SK-N-SH (cell line): Measurements from ENCODE around the gene GLIS1. TPM values are rescaled to one million over a fixed set of nuclear protein-coding genes. Genes with fewer than 3 reads are reported as not detected.

ENCODE experiments used
- CTCF ChIA-PET: fragments of 300-600, 350-600 bp; formaldehyde crosslinking; extraction: SDS; loops from one replicate; lab custom pipeline; 2021; lab: Yijun Ruan, JAX
- POLR2A ChIA-PET: fragments of 350-600 bp; sonication (Branson Sonifier 250); formaldehyde crosslinking; extraction: SDS; loops from one replicate; lab custom pipeline; 2020; ENCODE audit warnings: antibody characterized with exemption, inconsistent platforms; lab: Yijun Ruan, JAX
- DNase-seq: peaks from one replicate; pipeline ENCODE4 v3.0.0; 2012
- H2AFZ ChIP-seq: fragments of 200-600 bp; sonication (generic); 2 replicates; pipeline ENCODE4 v1.8.1; 2016; ENCODE audit warnings: antibody characterized with exemption, mild to moderate bottlenecking, low read depth
- H3F3A ChIP-seq: fragments of 200-600 bp; sonication (generic); replicated peaks from 2 replicates; pipeline ENCODE3; 2016; ENCODE audit warnings: antibody characterized with exemption, mild to moderate bottlenecking; ENCODE audit not compliant: insufficient read depth
- H3K27ac ChIP-seq, 2 experiments: fragments of 200-500 bp in 1 of 2; fragments of 200-600 bp in 1 of 2; sonication (Bioruptor generic) in 1 of 2; sonication (generic), shearing (Covaris generic) in 1 of 2; 2 replicates each; pipeline versions ENCODE4 v1.5.1 to v1.6.1; 2014 to 2016; ENCODE audit warnings: low read depth in 2 of 2, inconsistent platforms in 1 of 2, low read length in 1 of 2, mild to moderate bottlenecking in 1 of 2, mixed read lengths in 1 of 2
- H3K27me3 ChIP-seq: fragments of 200-600 bp; sonication (generic), shearing (Covaris generic); 2 replicates; pipeline ENCODE4 v1.6.1; 2016; ENCODE audit warnings: mixed run types; ENCODE audit not compliant: insufficient read depth
- H3K36me3 ChIP-seq, 2 experiments: fragments of 200-500 bp in 1 of 2; fragments of 200-600 bp in 1 of 2; sonication (Bioruptor generic) in 1 of 2; sonication (generic) in 1 of 2; replicated peaks in 1 of 2; 2 replicates each; pipeline versions ENCODE3 to v1.5.1; 2014 to 2016; ENCODE audit warnings: low read length in 1 of 2, mild to moderate bottlenecking in 1 of 2; ENCODE audit not compliant: insufficient read depth in 2 of 2, control insufficient read depth in 1 of 2
- H3K4me1 ChIP-seq, 2 experiments: fragments of 200-500 bp in 1 of 2; fragments of 200-600 bp in 1 of 2; sonication (Bioruptor generic) in 1 of 2; sonication (generic), shearing (Covaris generic) in 1 of 2; 2 replicates each; pipeline versions ENCODE4 v1.5.1 to v1.6.1; 2014 to 2016; ENCODE audit warnings: low read depth in 1 of 2, low read length in 1 of 2, mixed run types in 1 of 2; ENCODE audit not compliant: insufficient read depth in 2 of 2, control insufficient read depth in 1 of 2
- H3K4me2 ChIP-seq: fragments of 200-600 bp; sonication (generic), shearing (Covaris generic); 2 replicates; pipeline ENCODE4 v1.6.1; 2017; ENCODE audit warnings: mixed run types
- H3K4me3 ChIP-seq, 2 experiments: fragments of 200-500 bp in 1 of 2; fragments of 200-600 bp in 1 of 2; sonication (Bioruptor generic) in 1 of 2; sonication (generic), shearing (Covaris generic) in 1 of 2; 2 replicates each; pipeline versions ENCODE4 v1.5.1 to v1.8.1; 2014 to 2016; ENCODE audit warnings: low read depth in 2 of 2, inconsistent platforms in 1 of 2, low read length in 1 of 2, mild to moderate bottlenecking in 1 of 2, mixed read lengths in 1 of 2, moderate library complexity in 1 of 2
- H3K79me2 ChIP-seq: fragments of 200-600 bp; sonication (generic); 2 replicates; pipeline ENCODE4 v1.8.1; 2017; ENCODE audit warnings: mild to moderate bottlenecking; ENCODE audit not compliant: insufficient read depth
- H3K9ac ChIP-seq: fragments of 200-600 bp; sonication (generic); 2 replicates; pipeline ENCODE4 v1.6.1; 2017; ENCODE audit warnings: mixed run types
- H3K9me2 ChIP-seq: fragments of 200-600 bp; sonication (generic); 2 replicates; pipeline ENCODE4 v1.6.1; 2017; ENCODE audit warnings: mixed run types
- H3K9me3 ChIP-seq: fragments of 200-600 bp; sonication (generic); 2 replicates; pipeline ENCODE4 v1.6.1; 2017; ENCODE audit warnings: mixed run types, mild to moderate bottlenecking, moderate library complexity
- H4K20me1 ChIP-seq: fragments of 200-600 bp; sonication (generic); 2 replicates; pipeline ENCODE4 v1.6.1; 2017; ENCODE audit warnings: mild to moderate bottlenecking, mixed run types; ENCODE audit not compliant: insufficient read depth
- ELF1 ChIP-seq: IDR thresholded peaks from 2 replicates; pipeline ENCODE4 v1.4.0; 2012
- FOXM1 ChIP-seq: IDR thresholded peaks from 2 replicates; pipeline ENCODE4 v1.4.0; 2012; ENCODE audit warnings: low read depth, mild to moderate bottlenecking
- GABPA ChIP-seq: IDR thresholded peaks from 2 replicates; pipeline ENCODE4 v1.4.0; 2012; ENCODE audit warnings: low read depth, mild to moderate bottlenecking
- JUND ChIP-seq: IDR thresholded peaks from 2 replicates; pipeline ENCODE4 v1.4.0; 2012
- MEF2A ChIP-seq: IDR thresholded peaks from 2 replicates; pipeline ENCODE4 v1.4.0; 2012; ENCODE audit warnings: low read depth, borderline replicate concordance
- MXI1 ChIP-seq: IDR thresholded peaks from 2 replicates; pipeline ENCODE4 v1.6.1; 2012; ENCODE audit warnings: mild to moderate bottlenecking, low read depth, low read length, improper control_type of control experiment
- NRF1 ChIP-seq: IDR thresholded peaks from 2 replicates; pipeline ENCODE4 v1.6.1; 2012; ENCODE audit warnings: low read depth, mild to moderate bottlenecking, low read length
- RCOR1 ChIP-seq: fragments of 150-350 bp; IDR thresholded peaks from 2 replicates; pipeline ENCODE4 v1.6.1; 2017; ENCODE audit warnings: antibody characterized with exemption, low read length
- TAF1 ChIP-seq: IDR thresholded peaks from 2 replicates; pipeline ENCODE4 v1.6.1; 2012; ENCODE audit warnings: low read depth, mild to moderate bottlenecking, low read length, moderate library complexity, borderline replicate concordance
- TEAD4 ChIP-seq: IDR thresholded peaks from 2 replicates; pipeline ENCODE4 v1.4.0; 2012; ENCODE audit warnings: mild to moderate bottlenecking, borderline replicate concordance; ENCODE audit not compliant: insufficient read depth
- WGBS: methylation state at CpG from one replicate; pipeline ENCODE4 v1.1.6; 2017; ENCODE audit warnings: low lambda C conversion rate; 5-methylcytosine and 5-hydroxymethylcytosine counted together
- polyA plus RNA-seq, 3 experiments: library from polyadenylated mRNA; depleted of rRNA; stranded (reverse); fragments of >200 nt; gene quantifications; 2 replicates each; pipeline ENCODE4 v1.2.3, GENCODE V29; 2012
- TF ChIP-seq, protein P1 (sequence below): IDR thresholded peaks from 2 replicates; pipeline ENCODE4 v1.4.0; 2012; ENCODE audit warnings: low read depth, borderline replicate concordance
- TF ChIP-seq, protein P2 (sequence below): IDR thresholded peaks from 2 replicates; pipeline ENCODE4; 2012
- TF ChIP-seq, protein P3 (sequence below): IDR thresholded peaks from 2 replicates; pipeline ENCODE4 v1.6.1; 2012; ENCODE audit warnings: mild to moderate bottlenecking, low read depth, low read length, moderate library complexity
- TF ChIP-seq, protein P4 (sequence below): IDR thresholded peaks from 2 replicates; pipeline ENCODE4 v1.4.0; 2012; ENCODE audit warnings: low read depth, borderline replicate concordance
- TF ChIP-seq, protein P5 (sequence below): fragments of 200-600 bp; sonication (generic); IDR thresholded peaks from 2 replicates; pipeline ENCODE4 v1.6.1; 2017; ENCODE audit warnings: antibody characterized with exemption, mild to moderate bottlenecking, moderate library complexity
- TF ChIP-seq, protein P6 (sequence below): fragments of 150-350 bp; IDR thresholded peaks from 2 replicates; pipeline ENCODE4 v1.6.1; 2017; ENCODE audit warnings: antibody characterized with exemption, low read length, low read depth, borderline replicate concordance

Gene GLIS1
- polyA plus RNA-seq, 1 of the 3 experiments (the other 2 are of a cell fraction) = 0.13 TPM

DNA sequence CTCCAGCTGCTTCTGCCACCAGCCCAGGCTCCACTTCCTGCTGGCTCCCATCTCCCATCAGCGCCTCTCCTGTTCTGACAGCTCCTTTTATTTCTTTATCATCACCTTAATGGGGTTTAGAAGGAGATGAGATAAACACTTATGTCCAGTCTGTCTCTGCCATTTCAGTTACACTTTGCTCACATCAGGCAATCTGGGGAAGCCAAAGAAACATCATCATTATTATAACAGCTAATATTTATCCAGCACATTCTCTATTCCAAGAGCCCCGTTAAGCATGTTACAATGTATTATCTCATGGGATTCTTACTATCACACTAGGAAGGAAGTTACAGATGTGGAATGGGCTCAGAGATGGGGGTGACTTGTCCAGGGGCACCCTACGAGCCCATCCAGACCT, 248.6 kb downstream of the GLIS1 start:
- Histone ChIP-seq H3K27me3 (no peaks in the 10 kb centered on the region; the same call in 1 of the 2 replicates), H4K20me1 (no peaks in the 10 kb centered on the region), H3K4me1 (peaks cover 0 to 8% of the 10 kb centered on the region in 2 experiments; a peak in 1 of 4 replicates), H3K9me3 (no peaks in the 10 kb centered on the region), H3K9ac (no peak overlapping the region), H3K36me3 (no peaks in the 10 kb centered on the region), H3F3A (no peaks in the 10 kb centered on the region), H3K79me2 (no peaks in the 10 kb centered on the region), H3K4me2 (no peak overlapping the region), H3K27ac (peak overlapping the region in 1 of 2 experiments; percentile 16; a peak in 1 of 4 replicates), H3K9me2 (no peaks in the 10 kb centered on the region), H2AFZ (no peak overlapping the region), H3K4me3 (no peak overlapping the region)
- WGBS = 48% methylated on average over 3 of the region's 3 CpGs
- ChIA-PET CTCF (interaction anchor here (0.8 to 8.7 kb wide), 8 partner anchors 8 to 264 kb away, joined by 3 to 131 read pairs (median 4); no protein-coding TSS in a partner anchor), POLR2A (no interaction called here)
- TF ChIP-seq ELF1 (no peak), RCOR1 (no peak), MXI1 (no peak), GABPA (no peak), FOXM1 (no peak), MEF2A (no peak), TAF1 (no peak), NRF1 (no peak), TEAD4 (no peak), JUND (no peak)
- TF ChIP-seq, protein P1, sequence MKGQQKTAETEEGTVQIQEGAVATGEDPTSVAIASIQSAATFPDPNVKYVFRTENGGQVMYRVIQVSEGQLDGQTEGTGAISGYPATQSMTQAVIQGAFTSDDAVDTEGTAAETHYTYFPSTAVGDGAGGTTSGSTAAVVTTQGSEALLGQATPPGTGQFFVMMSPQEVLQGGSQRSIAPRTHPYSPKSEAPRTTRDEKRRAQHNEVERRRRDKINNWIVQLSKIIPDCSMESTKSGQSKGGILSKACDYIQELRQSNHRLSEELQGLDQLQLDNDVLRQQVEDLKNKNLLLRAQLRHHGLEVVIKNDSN = no peak
- TF ChIP-seq, protein P2, sequence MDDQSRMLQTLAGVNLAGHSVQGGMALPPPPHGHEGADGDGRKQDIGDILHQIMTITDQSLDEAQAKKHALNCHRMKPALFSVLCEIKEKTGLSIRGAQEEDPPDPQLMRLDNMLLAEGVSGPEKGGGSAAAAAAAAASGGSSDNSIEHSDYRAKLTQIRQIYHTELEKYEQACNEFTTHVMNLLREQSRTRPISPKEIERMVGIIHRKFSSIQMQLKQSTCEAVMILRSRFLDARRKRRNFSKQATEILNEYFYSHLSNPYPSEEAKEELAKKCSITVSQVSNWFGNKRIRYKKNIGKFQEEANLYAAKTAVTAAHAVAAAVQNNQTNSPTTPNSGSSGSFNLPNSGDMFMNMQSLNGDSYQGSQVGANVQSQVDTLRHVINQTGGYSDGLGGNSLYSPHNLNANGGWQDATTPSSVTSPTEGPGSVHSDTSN = no peak
- TF ChIP-seq, protein P3, sequence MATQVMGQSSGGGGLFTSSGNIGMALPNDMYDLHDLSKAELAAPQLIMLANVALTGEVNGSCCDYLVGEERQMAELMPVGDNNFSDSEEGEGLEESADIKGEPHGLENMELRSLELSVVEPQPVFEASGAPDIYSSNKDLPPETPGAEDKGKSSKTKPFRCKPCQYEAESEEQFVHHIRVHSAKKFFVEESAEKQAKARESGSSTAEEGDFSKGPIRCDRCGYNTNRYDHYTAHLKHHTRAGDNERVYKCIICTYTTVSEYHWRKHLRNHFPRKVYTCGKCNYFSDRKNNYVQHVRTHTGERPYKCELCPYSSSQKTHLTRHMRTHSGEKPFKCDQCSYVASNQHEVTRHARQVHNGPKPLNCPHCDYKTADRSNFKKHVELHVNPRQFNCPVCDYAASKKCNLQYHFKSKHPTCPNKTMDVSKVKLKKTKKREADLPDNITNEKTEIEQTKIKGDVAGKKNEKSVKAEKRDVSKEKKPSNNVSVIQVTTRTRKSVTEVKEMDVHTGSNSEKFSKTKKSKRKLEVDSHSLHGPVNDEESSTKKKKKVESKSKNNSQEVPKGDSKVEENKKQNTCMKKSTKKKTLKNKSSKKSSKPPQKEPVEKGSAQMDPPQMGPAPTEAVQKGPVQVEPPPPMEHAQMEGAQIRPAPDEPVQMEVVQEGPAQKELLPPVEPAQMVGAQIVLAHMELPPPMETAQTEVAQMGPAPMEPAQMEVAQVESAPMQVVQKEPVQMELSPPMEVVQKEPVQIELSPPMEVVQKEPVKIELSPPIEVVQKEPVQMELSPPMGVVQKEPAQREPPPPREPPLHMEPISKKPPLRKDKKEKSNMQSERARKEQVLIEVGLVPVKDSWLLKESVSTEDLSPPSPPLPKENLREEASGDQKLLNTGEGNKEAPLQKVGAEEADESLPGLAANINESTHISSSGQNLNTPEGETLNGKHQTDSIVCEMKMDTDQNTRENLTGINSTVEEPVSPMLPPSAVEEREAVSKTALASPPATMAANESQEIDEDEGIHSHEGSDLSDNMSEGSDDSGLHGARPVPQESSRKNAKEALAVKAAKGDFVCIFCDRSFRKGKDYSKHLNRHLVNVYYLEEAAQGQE = no peak
- TF ChIP-seq, protein P4, sequence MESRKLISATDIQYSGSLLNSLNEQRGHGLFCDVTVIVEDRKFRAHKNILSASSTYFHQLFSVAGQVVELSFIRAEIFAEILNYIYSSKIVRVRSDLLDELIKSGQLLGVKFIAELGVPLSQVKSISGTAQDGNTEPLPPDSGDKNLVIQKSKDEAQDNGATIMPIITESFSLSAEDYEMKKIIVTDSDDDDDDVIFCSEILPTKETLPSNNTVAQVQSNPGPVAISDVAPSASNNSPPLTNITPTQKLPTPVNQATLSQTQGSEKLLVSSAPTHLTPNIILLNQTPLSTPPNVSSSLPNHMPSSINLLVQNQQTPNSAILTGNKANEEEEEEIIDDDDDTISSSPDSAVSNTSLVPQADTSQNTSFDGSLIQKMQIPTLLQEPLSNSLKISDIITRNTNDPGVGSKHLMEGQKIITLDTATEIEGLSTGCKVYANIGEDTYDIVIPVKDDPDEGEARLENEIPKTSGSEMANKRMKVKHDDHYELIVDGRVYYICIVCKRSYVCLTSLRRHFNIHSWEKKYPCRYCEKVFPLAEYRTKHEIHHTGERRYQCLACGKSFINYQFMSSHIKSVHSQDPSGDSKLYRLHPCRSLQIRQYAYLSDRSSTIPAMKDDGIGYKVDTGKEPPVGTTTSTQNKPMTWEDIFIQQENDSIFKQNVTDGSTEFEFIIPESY = no peak
- TF ChIP-seq, protein P5, sequence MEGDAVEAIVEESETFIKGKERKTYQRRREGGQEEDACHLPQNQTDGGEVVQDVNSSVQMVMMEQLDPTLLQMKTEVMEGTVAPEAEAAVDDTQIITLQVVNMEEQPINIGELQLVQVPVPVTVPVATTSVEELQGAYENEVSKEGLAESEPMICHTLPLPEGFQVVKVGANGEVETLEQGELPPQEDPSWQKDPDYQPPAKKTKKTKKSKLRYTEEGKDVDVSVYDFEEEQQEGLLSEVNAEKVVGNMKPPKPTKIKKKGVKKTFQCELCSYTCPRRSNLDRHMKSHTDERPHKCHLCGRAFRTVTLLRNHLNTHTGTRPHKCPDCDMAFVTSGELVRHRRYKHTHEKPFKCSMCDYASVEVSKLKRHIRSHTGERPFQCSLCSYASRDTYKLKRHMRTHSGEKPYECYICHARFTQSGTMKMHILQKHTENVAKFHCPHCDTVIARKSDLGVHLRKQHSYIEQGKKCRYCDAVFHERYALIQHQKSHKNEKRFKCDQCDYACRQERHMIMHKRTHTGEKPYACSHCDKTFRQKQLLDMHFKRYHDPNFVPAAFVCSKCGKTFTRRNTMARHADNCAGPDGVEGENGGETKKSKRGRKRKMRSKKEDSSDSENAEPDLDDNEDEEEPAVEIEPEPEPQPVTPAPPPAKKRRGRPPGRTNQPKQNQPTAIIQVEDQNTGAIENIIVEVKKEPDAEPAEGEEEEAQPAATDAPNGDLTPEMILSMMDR = no peak
- TF ChIP-seq, protein P6, sequence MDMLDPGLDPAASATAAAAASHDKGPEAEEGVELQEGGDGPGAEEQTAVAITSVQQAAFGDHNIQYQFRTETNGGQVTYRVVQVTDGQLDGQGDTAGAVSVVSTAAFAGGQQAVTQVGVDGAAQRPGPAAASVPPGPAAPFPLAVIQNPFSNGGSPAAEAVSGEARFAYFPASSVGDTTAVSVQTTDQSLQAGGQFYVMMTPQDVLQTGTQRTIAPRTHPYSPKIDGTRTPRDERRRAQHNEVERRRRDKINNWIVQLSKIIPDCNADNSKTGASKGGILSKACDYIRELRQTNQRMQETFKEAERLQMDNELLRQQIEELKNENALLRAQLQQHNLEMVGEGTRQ = no peak
- DNase-seq = no peak
